GM21723 (cell line): ENCODE data around the gene USP37.
"Not testable (repeated sequence)": the region's sequence is repeated elsewhere in the genome, so short reads cannot be mapped to it uniquely, and the experiment has no call there.

Source experiments
- ATAC-seq: cut with Tn5 transposase; IDR thresholded peaks from one replicate; pipeline ENCODE4 v1.9.1; 2021; ENCODE audit warnings: mild to moderate bottlenecking, moderate library complexity; ENCODE audit not compliant: unreplicated experiment

USP37 gene

GRCh38 chr2:218557941-218558340 lies 10.2 kb downstream of the USP37 start:
- no peak for ATAC-seq

GRCh38 chr2:218555527-218555926 lies 12.6 kb downstream of the USP37 start:
- ATAC-seq, result no peak

- ATAC-seq, result not testable (repeated sequence)
Observed at GRCh38 chr2:218554225-218554624, 13.9 kb downstream of the USP37 start.

DNA sequence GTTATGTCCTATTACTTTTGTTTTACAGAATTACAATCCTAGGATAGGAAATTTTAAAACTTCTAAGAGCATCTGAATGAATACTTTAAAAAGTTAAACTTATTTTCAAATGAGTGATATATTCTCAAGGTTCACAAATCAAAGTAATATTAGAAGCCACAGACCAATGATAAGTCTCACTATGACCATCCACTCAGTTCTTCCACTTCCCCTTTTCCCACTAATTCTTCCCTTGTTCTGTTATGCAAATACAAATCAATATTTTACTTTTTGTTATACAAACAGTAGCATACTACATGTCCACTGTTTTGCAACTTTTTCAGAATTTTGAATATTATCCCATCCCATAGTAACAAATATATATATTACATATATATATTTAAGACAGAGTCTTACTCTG lies 20.2 kb downstream of the USP37 start:
- ATAC-seq, result no peak

- no peak for ATAC-seq
Observed at GRCh38 chr2:218547511-218547910, 20.6 kb downstream of the USP37 start.

GRCh38 chr2:218546012-218546411 lies 22.1 kb downstream of the USP37 start:
- no peak for ATAC-seq

DNA sequence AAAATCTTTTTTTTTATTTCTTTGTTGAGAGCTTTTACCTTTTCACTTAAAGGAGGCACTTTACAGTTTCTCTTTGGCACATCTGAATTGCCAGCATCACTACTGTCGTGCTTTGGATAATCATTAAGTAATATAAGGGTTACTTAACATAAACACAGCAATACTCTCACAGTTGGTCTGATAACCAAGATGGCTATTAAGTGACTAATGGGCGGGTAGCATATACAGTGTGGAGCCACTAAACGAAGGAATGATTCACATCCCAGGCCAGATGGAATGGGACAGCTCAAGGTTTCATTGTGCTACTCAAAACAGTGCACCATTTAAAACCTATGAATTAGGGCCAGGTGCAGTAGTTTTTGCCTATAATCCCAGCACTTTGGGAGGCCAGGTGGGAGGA lies 28.1 kb downstream of the USP37 start:
- ATAC-seq, result no peak

DNA sequence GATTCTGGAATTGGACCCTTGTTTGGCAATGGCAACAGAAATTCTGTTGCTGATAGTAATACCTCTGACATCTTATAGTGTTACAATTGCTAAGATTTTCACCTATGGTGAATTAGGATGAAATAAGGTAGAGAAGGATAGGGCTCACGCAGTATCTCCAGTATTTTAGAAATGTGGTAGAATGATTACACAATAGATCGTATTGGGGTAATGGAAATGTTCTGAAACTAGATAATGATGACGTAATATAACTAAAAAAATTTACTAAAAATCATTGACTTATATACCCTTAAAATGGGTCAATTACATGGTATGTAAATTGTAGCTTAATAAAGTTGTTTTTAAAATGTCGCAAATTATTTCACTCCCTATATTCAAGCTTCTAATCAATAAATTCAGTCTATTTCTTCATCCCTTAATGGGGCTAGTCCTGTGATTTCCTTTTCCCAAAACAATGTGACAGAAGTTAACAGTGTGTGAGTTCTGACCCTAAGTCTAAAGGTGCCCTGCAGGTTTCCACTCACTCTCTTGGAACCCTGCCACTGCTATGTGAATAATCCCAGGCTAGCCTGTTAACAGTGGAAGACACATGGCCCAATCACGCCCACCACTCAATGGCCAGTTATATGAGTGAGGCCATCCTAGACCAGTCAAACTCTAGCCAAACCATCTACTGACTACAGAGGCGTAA lies 31.2 kb downstream of the USP37 start:
- no peak for ATAC-seq

DNA sequence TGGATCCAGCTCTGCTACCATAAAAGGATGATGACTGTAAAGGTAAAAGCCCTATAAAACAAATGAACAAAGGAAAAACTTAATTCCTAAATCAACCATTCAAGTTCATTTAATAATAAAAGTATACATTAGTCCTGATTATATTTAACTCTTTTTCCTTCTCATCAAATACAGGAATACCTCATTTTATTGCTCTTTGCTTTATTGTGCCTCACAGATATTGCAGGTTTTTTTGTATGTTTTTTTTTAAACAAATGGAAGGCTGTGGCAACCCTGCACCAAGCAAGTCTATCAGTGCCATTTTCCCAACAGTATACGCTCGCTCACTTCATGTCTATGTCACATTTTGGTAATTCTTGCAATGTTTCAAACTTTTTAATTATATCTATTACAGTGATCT lies 38.2 kb downstream of the USP37 start:
- no peak for ATAC-seq

DNA sequence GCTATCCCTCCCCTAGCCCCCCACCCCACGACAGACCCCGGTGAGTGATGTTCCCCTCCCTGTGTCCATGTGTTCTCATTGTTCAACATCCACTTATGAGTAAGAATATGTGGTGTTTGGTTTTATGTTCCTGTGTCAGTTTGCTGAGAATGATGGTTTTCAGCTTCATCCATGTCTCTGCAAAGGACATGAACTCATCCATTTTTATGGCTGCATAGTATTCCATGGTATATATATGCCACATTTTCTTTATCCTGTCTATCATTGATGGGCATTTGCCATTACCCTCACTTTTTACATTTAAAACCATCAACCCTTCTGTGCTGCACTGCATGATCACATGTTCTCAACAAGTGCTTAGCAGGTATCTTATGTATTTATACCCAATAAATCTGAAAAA lies 39.7 kb downstream of the USP37 start:
- ATAC-seq, result not testable (repeated sequence)

- ATAC-seq, result no peak
Observed at GRCh38 chr2:218523651-218524050, 44.5 kb downstream of the USP37 start.

GRCh38 chr2:218518876-218519275 lies 49.3 kb downstream of the USP37 start:
- no peak for ATAC-seq

DNA sequence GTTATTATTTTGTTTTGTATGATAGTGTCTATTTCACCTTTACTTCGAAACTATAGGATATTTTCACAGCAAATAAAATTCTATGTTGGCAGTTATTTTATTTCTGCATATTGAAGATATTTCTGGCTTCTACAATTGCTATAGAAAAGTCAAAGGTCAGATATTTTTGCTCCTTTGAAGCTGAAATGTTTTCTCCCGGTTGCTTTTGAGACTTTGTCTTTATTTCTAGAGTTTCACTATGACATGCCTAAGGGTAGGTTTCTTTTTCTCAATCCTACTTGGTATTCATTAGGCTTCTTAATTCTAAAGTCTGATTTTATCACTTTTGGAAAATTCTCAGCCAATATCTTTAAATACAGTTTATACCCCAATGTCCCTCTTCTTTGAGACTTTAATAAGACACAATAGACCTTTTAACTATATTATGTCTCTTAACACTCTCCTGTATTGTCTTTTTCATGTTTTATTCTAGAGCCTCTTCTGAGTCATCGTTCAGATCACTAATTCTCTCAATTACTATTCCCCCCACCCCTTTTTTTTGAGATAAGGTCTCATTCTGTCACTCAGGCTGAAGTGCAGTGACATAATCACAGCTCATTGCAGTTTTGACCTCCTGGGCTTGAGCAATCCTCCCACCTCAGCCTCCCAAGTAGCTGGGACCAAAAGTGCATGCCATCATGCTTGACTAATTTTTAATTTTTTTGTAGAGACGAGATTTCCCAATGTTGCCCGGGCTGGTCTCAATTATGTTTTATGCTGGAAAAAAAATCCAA lies 50.5 kb downstream of the USP37 start:
- ATAC-seq, result peak; percentile 77

GRCh38 chr2:218516614-218517013 lies 51.5 kb downstream of the USP37 start:
- ATAC-seq, result no peak

- ATAC-seq, result no peak
Observed at GRCh38 chr2:218513676-218514075, 54.5 kb downstream of the USP37 start.

- no peak for ATAC-seq
Observed at GRCh38 chr2:218508299-218508698, 59.9 kb downstream of the USP37 start.

DNA sequence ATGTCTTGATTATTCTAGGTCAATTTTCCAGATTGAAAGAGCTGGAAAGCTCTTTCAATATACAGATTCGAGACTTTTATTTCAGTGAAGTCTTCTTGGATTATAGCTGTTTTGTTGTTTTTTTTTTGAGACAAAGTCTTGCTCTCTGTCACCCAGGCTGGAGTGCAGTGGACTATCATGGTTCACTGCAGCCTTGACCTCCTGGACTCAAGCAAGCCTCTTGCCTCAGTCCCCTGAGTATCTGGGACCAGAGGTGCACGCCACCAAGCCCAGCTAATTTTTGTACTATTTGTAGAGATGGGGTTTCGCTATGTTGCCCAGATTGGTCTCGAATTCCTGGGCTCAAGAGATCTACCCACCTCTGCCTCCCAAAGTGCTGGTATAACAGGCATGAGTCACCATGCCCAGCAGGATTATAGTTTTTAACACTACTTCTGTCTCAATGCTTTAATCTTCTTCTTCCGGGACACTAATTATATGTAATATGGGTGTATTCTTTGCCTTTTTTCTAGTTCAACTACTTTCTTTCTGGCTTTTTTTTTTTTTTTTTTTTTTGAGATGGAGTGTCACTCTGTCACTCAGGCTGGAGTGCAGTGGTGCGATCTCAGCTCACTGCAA lies 62.3 kb downstream of the USP37 start:
- ATAC-seq, result no peak

DNA sequence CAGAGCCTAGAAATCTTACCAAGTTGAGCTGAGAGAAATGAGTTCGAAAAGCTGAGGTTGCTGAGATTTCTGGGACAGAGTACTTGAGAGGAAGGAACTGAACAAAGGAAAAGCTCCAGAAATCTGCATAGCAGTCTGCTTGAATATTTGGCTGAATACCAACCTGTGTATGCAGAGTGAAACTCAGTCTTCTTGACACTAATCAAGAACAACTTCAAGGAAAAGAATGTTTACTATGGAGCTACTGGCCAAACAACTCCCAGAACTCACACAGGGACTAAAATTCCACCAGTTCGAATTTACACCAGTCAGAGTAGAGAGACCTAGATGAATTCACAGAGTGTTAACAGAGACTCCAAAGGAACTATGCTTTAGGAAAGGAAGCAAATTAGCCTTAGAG lies 66.5 kb downstream of the USP37 start:
- ATAC-seq, result no peak

DNA sequence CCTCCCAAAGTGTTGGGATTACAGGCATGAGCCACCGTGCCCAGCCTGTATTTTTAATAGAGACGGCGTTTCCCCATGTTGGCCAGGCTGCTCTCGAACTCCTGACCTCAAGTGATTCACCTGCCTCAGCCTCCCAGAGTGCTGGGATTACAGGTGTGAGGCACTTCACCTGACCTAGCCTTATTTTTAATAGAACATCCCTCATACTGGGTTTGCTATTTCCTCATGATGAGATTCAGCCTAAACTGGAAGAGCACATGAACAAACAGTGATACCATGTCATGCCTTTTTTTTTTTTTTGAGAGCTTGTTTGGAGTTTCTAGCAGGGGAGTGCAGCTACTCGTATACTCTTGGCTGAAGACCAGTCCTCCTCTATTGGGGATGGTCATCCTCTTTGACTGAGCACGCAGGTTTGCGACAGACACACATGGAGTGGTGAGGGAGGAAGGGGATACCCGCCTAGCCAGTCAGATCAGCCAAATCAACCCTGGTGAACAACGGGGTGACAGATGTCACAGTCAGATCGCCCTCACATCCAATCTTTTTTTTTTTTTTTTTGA lies 67.6 kb downstream of the USP37 start:
- no peak for ATAC-seq

GRCh38 chr2:218485986-218486667 lies 82.0 kb downstream of the USP37 start:
- ATAC-seq, result no peak

DNA sequence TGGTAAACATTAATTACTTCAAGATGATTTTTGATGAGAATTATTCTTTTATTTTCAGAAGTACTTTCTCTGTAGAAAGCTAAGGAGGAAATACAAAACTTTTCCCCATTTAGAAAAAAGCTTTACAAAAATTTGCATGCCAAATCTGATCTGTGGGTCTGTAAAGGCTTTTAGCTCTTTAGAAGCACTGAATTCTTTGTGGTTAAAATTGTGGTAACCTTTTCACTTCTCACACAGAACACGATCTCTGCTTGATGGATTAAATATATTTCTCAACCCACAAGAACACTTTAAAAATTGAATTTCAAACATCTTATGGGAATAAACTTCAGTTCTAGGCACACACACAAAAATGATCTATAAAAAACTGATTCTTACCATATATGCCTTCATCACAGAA lies 85.5 kb downstream of the USP37 start:
- no peak for ATAC-seq
